Measurements from ENCODE around the gene PLEK. TPM values are rescaled to one million over a fixed set of nuclear protein-coding genes. Genes with fewer than 3 reads are reported as not detected.
A peak's percentile ranks its signal among the peaks of the same experiment; 100 is the strongest.

The PLEK gene, protein sequence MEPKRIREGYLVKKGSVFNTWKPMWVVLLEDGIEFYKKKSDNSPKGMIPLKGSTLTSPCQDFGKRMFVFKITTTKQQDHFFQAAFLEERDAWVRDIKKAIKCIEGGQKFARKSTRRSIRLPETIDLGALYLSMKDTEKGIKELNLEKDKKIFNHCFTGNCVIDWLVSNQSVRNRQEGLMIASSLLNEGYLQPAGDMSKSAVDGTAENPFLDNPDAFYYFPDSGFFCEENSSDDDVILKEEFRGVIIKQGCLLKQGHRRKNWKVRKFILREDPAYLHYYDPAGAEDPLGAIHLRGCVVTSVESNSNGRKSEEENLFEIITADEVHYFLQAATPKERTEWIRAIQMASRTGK
- under 0.01 TPM in 1 of 2 replicates, not detected in the other for total RNA-seq

DNA sequence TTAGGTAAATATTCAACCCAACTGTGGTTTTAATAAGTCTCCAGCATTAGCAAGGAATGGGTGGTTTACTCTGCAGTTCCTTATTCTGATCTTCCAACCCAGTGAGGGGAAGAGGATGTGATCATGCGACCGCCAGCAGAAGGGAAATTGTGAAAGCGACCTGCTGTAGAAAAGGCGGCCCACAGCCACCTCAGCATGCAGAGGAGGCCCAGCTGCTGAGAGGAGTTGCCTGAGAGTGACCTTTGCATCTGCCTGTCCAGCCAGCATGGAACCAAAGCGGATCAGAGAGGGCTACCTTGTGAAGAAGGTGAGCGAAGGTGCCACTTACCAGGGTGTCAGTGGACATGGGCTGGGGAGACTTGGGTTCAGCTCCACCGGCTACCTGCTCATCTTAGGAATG is at the start of gene PLEK:
Gene PLEK, plus strand, starts transcription at position 196 of the 400 bp plus-strand sequence. Its CDS starts 70 bp downstream, at position 266.
- FAIRE-seq, result no peak

DNA sequence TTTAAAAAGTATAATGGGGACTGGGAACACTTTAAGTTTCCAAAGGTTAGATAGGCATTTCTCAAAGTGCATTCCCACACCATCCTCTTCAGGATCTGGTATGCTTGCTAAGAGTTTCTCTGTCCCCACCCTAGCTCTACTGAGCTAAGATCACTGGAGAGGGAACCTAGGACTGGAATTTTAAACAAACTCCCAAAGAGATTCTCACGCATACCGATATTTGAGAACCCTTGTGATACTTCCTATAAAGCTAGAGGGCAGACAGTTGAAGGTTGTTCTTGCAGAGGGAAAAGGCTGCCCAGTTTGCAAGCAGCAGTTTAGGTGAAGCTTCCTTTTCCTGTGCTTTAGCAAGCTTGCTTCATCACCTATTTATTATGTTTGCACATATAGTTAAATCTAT is 49.0 kb upstream of the PLEK start:
- no peak for FAIRE-seq

More for the DNA sequence above, at the start of gene PLEK:
- Histone ChIP-seq H3K27me3 (ENCODE audit: control insufficient read depth, insufficient read depth, low read length) (no peaks in the 10 kb centered on the region), H3K4me3 (ENCODE audit: low read depth, low read length) (no peak within 1 kb of the TSS), H3K36me3 (ENCODE audit: control insufficient read depth, insufficient read depth, low read length) (no peaks in the 10 kb centered on the region)
- no peak for DNase-seq (ENCODE audit: low read depth)
- TF ChIP-seq, protein P1, sequence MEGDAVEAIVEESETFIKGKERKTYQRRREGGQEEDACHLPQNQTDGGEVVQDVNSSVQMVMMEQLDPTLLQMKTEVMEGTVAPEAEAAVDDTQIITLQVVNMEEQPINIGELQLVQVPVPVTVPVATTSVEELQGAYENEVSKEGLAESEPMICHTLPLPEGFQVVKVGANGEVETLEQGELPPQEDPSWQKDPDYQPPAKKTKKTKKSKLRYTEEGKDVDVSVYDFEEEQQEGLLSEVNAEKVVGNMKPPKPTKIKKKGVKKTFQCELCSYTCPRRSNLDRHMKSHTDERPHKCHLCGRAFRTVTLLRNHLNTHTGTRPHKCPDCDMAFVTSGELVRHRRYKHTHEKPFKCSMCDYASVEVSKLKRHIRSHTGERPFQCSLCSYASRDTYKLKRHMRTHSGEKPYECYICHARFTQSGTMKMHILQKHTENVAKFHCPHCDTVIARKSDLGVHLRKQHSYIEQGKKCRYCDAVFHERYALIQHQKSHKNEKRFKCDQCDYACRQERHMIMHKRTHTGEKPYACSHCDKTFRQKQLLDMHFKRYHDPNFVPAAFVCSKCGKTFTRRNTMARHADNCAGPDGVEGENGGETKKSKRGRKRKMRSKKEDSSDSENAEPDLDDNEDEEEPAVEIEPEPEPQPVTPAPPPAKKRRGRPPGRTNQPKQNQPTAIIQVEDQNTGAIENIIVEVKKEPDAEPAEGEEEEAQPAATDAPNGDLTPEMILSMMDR (IDR thresholded peaks at IDR 0.05; ENCODE audit: insufficient read depth, low read length, severe bottlenecking), result no peak

DNA sequence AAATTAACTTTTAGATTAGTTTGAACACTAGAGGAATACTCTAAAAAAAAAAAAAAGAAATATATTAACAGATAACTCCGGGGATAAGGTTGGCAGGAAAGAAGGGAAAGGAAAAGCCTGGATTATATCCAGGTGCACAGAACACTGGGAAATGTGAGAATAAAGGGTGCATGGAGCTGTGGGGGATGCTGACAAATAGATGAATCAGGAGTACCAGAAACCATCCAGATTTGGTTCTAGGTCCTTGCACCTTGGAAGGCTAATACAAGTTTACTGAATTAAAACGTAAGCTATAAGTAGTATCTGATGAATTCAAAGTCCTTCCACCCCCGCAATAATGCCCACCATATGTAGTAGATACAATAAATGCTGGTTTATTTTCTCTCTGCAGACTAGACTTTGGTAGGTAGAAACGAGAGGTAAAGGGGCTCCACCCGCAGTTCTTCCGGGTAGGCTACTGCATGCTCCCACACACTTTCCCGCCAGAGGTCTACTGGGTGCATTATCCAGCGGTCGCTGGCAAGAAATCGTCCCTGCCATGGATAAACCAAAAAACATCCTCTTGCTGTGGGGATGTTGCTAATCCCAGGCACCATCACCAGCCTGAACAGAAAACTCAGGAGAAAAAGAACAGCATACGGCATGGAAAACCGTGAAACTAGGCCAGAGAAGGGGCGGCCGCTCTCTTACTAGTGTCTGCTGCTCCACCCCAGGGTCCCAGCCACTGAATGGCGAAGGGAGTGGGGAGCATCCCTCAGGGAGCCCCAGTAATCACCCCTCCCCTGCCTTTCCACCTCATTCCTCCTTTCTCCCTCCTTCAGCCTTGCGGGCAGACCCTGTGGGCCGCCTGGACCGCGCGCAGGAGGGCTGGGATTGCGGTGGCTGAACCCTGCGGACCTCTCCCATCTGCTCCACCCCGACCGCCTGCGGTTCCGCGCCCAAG is 46.8 kb upstream of the PLEK start:
- Histone ChIP-seq H3K27me3 (ENCODE audit: control insufficient read depth, insufficient read depth, low read length) (peaks cover 7% of the 10 kb centered on the region), H3K4me3 (ENCODE audit: low read depth, low read length) (no peak overlapping the region), H3K36me3 (ENCODE audit: control insufficient read depth, insufficient read depth, low read length) (no peaks in the 10 kb centered on the region)
- TF ChIP-seq, protein P1 (IDR thresholded peaks at IDR 0.05; ENCODE audit: insufficient read depth, low read length, severe bottlenecking), result no peak
- DNase-seq (ENCODE audit: low read depth), result no peak
- no peak for FAIRE-seq

More for the DNA sequence above, 49.0 kb upstream of the PLEK start:
- TF ChIP-seq, protein P1 (IDR thresholded peaks at IDR 0.05; ENCODE audit: insufficient read depth, low read length, severe bottlenecking), result no peak
- Histone ChIP-seq H3K4me3 (ENCODE audit: low read depth, low read length) (no peak overlapping the region), H3K36me3 (ENCODE audit: control insufficient read depth, insufficient read depth, low read length) (no peaks in the 10 kb centered on the region), H3K27me3 (ENCODE audit: control insufficient read depth, insufficient read depth, low read length) (peaks cover 7% of the 10 kb centered on the region)
- DNase-seq (ENCODE audit: low read depth), result no peak

DNA sequence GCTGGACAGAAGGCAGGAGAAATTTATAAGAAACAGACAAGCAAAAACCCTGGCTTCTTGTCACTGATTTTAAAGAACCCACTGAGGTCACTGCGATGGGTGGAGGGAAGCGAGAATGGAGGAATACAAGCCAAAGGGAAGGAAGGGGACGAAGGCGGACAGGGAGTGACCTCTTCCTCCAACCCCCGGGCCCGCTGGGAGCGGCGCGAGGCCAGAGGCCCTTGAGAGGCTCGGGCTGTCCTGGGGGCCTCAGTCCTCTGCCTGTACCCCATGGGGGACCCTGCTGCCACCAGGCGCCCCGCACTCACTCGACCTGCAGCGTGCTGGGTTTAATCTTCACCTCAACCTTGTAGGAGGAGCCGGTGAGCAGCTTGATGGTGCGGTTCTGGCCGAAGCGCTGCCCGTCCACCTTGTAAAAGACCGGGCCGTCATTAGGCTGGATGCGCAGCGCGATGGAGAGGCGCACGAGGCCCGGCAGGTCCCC is 46.1 kb upstream of the PLEK start:
- no peak for DNase-seq (ENCODE audit: low read depth)
- H3K4me3 ChIP-seq (ENCODE audit: low read depth, low read length), result peak overlapping the region; percentile 34
- FAIRE-seq, result no peak
- TF ChIP-seq, protein P1 (IDR thresholded peaks at IDR 0.05; ENCODE audit: insufficient read depth, low read length, severe bottlenecking), result no peak
- peaks cover 7% of the 10 kb centered on the region for H3K27me3 ChIP-seq (ENCODE audit: control insufficient read depth, insufficient read depth, low read length)
- no peaks in the 10 kb centered on the region for H3K36me3 ChIP-seq (ENCODE audit: control insufficient read depth, insufficient read depth, low read length)

DNA sequence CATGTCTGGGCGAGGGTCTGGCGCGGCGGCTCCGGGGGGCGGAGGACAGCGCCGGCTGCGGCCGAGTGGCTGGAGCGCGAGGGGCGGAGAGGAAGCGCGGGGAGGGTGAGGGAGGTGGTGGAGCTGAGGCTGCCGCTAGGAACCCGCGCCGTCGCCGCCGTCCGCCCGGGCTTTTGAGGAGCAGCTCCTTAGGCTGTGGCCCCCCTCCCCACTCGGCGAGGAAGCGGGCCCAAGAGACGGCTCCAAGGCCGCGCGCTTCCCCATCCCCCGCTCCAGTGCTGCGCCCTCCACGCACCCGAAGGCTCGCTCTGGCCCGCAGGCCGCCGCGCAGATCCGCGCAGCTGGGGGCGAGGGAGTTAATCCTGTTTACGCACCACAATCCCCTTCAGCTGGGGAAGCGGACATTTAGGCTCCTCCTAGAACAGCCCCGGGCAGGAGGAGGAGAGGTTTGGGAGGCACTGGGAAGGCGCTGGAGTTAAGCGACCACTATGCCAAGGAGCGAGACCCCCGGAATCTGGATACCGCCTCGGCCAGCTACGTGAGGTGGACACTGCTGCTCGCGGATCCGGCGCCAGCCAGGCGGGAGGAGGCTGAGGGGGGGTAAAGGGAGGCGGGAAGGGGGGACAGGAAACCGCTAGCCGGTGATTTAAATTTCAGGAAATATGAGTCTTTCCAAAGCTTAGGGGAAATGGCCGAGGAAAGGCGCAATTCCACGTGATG is 45.5 kb upstream of the PLEK start, which contains the start of gene CNRIP1:
Gene CNRIP1, minus strand, starts transcription at position 552 of the 720 bp plus-strand sequence. Its CDS starts 549 bp downstream, at position 3.
- Histone ChIP-seq H3K4me3 (ENCODE audit: low read depth, low read length) (peak within 1 kb of the TSS; percentile 34), H3K36me3 (ENCODE audit: control insufficient read depth, insufficient read depth, low read length) (no peaks in the 10 kb centered on the region), H3K27me3 (ENCODE audit: control insufficient read depth, insufficient read depth, low read length) (peaks cover 7% of the 10 kb centered on the region)
- TF ChIP-seq, protein P1 (IDR thresholded peaks at IDR 0.05; ENCODE audit: insufficient read depth, low read length, severe bottlenecking), result no peak
- FAIRE-seq (no peak), DNase-seq (ENCODE audit: low read depth) (no peak)
